Measurements from ENCODE around the gene APOL6. TPM values are rescaled to one million over a fixed set of nuclear protein-coding genes. Genes with fewer than 3 reads are reported as not detected.

Gene APOL6
- total RNA-seq, 2 donors from 2014 or later: not detected

- no peaks in the 10 kb centered on the region for H3K4me1 ChIP-seq (ENCODE audit: control insufficient read depth, insufficient read depth, low read length)
- TF ChIP-seq CTCF (conservative IDR thresholded peaks at IDR 0.05): no peak
- WGBS, 2 experiments (ENCODE audit: insufficient coverage in 1 of 2, insufficient read length in 1 of 2): 82 to 98% methylated on average over 4 to 6 of the region's 6 CpGs
- peaks cover 9% of the 10 kb centered on the region for H3K27me3 ChIP-seq (ENCODE audit: control insufficient read depth, insufficient read depth, low read length, poor library complexity, severe bottlenecking)
- no peak overlapping the region for H3K4me3 ChIP-seq (ENCODE audit: low read length)
- no peak overlapping the region for H3K27ac Mint-ChIP-seq
- no peak overlapping the region for H3K4me3 Mint-ChIP-seq
- no peaks in the 10 kb centered on the region for H3K36me3 Mint-ChIP-seq (ENCODE audit: low read depth)
- H3K9ac ChIP-seq (ENCODE audit: extremely low read depth, low read length, poor library complexity, severe bottlenecking): no peak overlapping the region
- H3K4me1 Mint-ChIP-seq: no peaks in the 10 kb centered on the region
- no peaks in the 10 kb centered on the region for H3K27me3 Mint-ChIP-seq (ENCODE audit: insufficient read depth)
- no peaks in the 10 kb centered on the region for H3K9me3 ChIP-seq (ENCODE audit: control insufficient read depth, low read length)
- DNase-seq: no peak
- H3K27ac ChIP-seq (ENCODE audit: low read depth, low read length): no peak overlapping the region
- H3K36me3 ChIP-seq (ENCODE audit: control insufficient read depth, insufficient read depth, low read length): no peaks in the 10 kb centered on the region
- H3K9me3 Mint-ChIP-seq: no peaks in the 10 kb centered on the region
Observed at GRCh38 chr22:35615156-35615555, 33.1 kb upstream of the APOL6 start.

- no peaks in the 10 kb centered on the region for H3K4me1 ChIP-seq (ENCODE audit: control insufficient read depth, insufficient read depth, low read length)
- no peaks in the 10 kb centered on the region for H3K4me1 Mint-ChIP-seq
- H3K9ac ChIP-seq (ENCODE audit: extremely low read depth, low read length, poor library complexity, severe bottlenecking): no peak overlapping the region
- no peak overlapping the region for H3K27ac ChIP-seq (ENCODE audit: low read depth, low read length)
- H3K36me3 Mint-ChIP-seq (ENCODE audit: low read depth): no peaks in the 10 kb centered on the region
- no peak overlapping the region for H3K27ac Mint-ChIP-seq
- no peak for TF ChIP-seq CTCF (conservative IDR thresholded peaks at IDR 0.05)
- no peaks in the 10 kb centered on the region for H3K9me3 ChIP-seq (ENCODE audit: control insufficient read depth, low read length)
- 97 to 100% methylated on average over 4 to 6 of the region's 7 CpGs for WGBS, 2 experiments (ENCODE audit: insufficient coverage in 1 of 2, insufficient read length in 1 of 2)
- H3K9me3 Mint-ChIP-seq: no peaks in the 10 kb centered on the region
- no peak overlapping the region for H3K4me3 Mint-ChIP-seq
- no peak for DNase-seq
- peaks cover 9% of the 10 kb centered on the region for H3K27me3 ChIP-seq (ENCODE audit: control insufficient read depth, insufficient read depth, low read length, poor library complexity, severe bottlenecking)
- H3K27me3 Mint-ChIP-seq (ENCODE audit: insufficient read depth): no peaks in the 10 kb centered on the region
- no peak overlapping the region for H3K4me3 ChIP-seq (ENCODE audit: low read length)
- no peaks in the 10 kb centered on the region for H3K36me3 ChIP-seq (ENCODE audit: control insufficient read depth, insufficient read depth, low read length)
Observed at GRCh38 chr22:35616043-35616442, 32.2 kb upstream of the APOL6 start.

GRCh38 chr22:35617137-35617755 lies 31.0 kb upstream of the APOL6 start, which contains the start of gene MB:
Gene MB (minus strand): TSS chr22:35617329. CDS start chr22:35617257, 72 bp downstream.
- Mint-ChIP-seq H3K4me1 (peaks cover under 1% of the 10 kb centered on the region), H3K27ac (no peak within 1 kb of the TSS), H3K9me3 (no peaks in the 10 kb centered on the region), H3K27me3 (ENCODE audit: insufficient read depth) (no peaks in the 10 kb centered on the region), H3K36me3 (ENCODE audit: low read depth) (no peaks in the 10 kb centered on the region), H3K4me3 (no peak within 1 kb of the TSS)
- no peak for DNase-seq
- TF ChIP-seq CTCF (conservative IDR thresholded peaks at IDR 0.05): no peak
- H3K9ac ChIP-seq (ENCODE audit: extremely low read depth, low read length, poor library complexity, severe bottlenecking): no peak within 1 kb of the TSS
- no peak within 1 kb of the TSS for H3K4me3 ChIP-seq (ENCODE audit: low read length)
- H3K27ac ChIP-seq (ENCODE audit: low read depth, low read length): no peak within 1 kb of the TSS
- no peaks in the 10 kb centered on the region for H3K4me1 ChIP-seq (ENCODE audit: control insufficient read depth, insufficient read depth, low read length)
- WGBS, 2 experiments (ENCODE audit: insufficient coverage in 1 of 2, insufficient read length in 1 of 2): 85 to 90% methylated on average over 14 to 16 of the region's 16 CpGs
- H3K27me3 ChIP-seq (ENCODE audit: control insufficient read depth, insufficient read depth, low read length, poor library complexity, severe bottlenecking): peaks cover 9% of the 10 kb centered on the region
- H3K9me3 ChIP-seq (ENCODE audit: control insufficient read depth, low read length): no peaks in the 10 kb centered on the region
- no peaks in the 10 kb centered on the region for H3K36me3 ChIP-seq (ENCODE audit: control insufficient read depth, insufficient read depth, low read length)

Measured in endodermal cell (in vitro differentiated cells).